T follicular helper cell (primary cell): ENCODE results near the gene TMTC4.
"Not testable (repeated sequence)": the region's sequence is repeated elsewhere in the genome, so short reads cannot be mapped to it uniquely, and the experiment has no call there.

Source experiments
- DNase-seq: peaks from one replicate; pipeline ENCODE4 v3.0.0-alpha.2; 2020; ENCODE audit warnings: low read depth
- total RNA-seq, 2 experiments: gene quantifications; one replicate each; lab custom pipeline; 2026; lab: John Stamatoyannopoulos, UW

TMTC4 gene
- total RNA-seq = 14.4 to 45.0 reads per million in 2 experiments

GRCh38 chr13:100674572-100674871 is at the start of gene TMTC4:
TSS of gene TMTC4 (minus strand) at chr13:100674795. CDS start at chr13:100670362, 4,433 bp downstream.
- no peak for DNase-seq

- DNase-seq = no peak
These were observed 47.9 kb upstream of the TMTC4 start for GRCh38 chr13:100722517-100722916.

GRCh38 chr13:100721885-100722512 is 47.4 kb upstream of the TMTC4 start:
- DNase-seq = peak; percentile 28

- DNase-seq = no peak
These were observed 41.0 kb upstream of the TMTC4 start for GRCh38 chr13:100715604-100716003.

GRCh38 chr13:100714478-100714877 is 39.9 kb upstream of the TMTC4 start:
- no peak for DNase-seq

GRCh38 chr13:100710176-100710575 is 35.6 kb upstream of the TMTC4 start:
- no peak for DNase-seq

- DNase-seq = no peak
These were observed 33.5 kb upstream of the TMTC4 start for GRCh38 chr13:100707818-100708740.

GRCh38 chr13:100698331-100698730 is 23.7 kb upstream of the TMTC4 start:
- DNase-seq = not testable (repeated sequence)

GRCh38 chr13:100695509-100695773 is 20.8 kb upstream of the TMTC4 start:
- no peak for DNase-seq

GRCh38 chr13:100694722-100695508 is 20.3 kb upstream of the TMTC4 start:
- DNase-seq = no peak

GRCh38 chr13:100689191-100689590 is 14.6 kb upstream of the TMTC4 start:
- DNase-seq = no peak

GRCh38 chr13:100680131-100680530 is 5.5 kb upstream of the TMTC4 start:
- no peak for DNase-seq

- not testable (repeated sequence) for DNase-seq
These were observed 2.5 kb upstream of the TMTC4 start for GRCh38 chr13:100677128-100677527.

- no peak for DNase-seq
These were observed 1.1 kb upstream of the TMTC4 start for GRCh38 chr13:100675661-100676129.

GRCh38 chr13:100674872-100675660 is 471 bp upstream of the TMTC4 start:
- peak; percentile 100 for DNase-seq

- peak; percentile 20 for DNase-seq
These were observed 653 bp downstream of the TMTC4 start for GRCh38 chr13:100673713-100674571.

GRCh38 chr13:100673376-100673712 is 1.3 kb downstream of the TMTC4 start:
- no peak for DNase-seq

GRCh38 chr13:100671389-100672182 is 3.0 kb downstream of the TMTC4 start:
- DNase-seq = no peak

GRCh38 chr13:100668408-100668807 is 6.2 kb downstream of the TMTC4 start:
- DNase-seq = no peak

GRCh38 chr13:100667894-100668293 is 6.7 kb downstream of the TMTC4 start:
- no peak for DNase-seq
